ENCODE data around the gene FLNC. TPM values are rescaled to one million over a fixed set of nuclear protein-coding genes. Genes with fewer than 3 reads are reported as not detected.

The FLNC gene
- total and polyA plus RNA-seq, 9 of the 15 experiments (the other 6 are each of a cell fraction or from before 2014, with no cell fraction given) = 0.90 to 155 (median 28.8) TPM

DNA sequence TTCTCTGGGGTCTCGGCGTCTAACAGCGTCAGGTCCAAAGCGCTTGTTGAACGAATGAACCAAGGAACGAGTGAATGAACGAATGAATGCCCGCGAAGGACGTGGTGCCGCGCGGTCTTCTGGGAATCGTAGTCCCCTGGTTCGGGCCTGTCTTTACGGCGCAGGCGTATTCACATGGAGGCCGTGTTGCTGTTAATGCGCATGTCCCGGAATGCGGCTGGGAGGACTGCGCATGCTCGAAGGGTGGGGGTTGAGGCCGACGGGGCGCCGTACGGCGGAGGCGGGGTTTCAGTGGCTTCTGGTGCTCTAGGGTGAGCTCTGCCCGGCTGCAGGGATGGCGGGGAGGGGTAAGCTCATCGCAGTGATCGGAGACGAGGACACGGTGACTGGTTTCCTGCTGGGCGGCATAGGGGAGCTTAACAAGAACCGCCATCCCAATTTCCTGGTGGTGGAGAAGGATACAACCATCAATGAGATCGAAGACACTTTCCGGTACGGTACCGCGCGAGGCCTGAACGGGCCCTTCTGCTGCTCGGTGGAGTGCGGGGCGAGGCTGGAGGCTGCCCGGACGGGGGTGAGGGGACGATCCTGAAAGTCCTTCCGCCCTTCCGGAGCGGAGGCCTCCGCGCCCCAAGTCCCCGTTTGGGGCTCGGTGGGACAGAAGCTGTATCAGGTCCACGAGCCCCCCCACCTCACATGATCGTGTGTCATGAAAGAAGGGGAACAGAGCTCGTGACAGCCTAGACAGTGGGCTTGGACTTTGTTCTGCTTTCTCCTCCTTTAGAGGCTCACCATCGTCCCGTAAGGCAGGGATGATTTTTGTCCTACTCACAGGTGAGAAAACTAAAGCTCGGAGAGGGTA lies 32.6 kb downstream of the FLNC start, which contains the start of gene ATP6V1F (continued):
- TF ChIP-seq, protein P1, sequence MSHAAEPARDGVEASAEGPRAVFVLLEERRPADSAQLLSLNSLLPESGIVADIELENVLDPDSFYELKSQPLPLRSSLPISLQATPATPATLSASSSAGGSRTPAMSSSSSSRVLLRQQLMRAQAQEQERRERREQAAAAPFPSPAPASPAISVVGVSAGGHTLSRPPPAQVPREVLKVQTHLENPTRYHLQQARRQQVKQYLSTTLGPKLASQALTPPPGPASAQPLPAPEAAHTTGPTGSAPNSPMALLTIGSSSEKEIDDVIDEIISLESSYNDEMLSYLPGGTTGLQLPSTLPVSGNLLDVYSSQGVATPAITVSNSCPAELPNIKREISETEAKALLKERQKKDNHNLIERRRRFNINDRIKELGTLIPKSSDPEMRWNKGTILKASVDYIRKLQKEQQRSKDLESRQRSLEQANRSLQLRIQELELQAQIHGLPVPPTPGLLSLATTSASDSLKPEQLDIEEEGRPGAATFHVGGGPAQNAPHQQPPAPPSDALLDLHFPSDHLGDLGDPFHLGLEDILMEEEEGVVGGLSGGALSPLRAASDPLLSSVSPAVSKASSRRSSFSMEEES (CRISPR knock-in tag; IDR thresholded peaks at IDR 0.05) = no peak
- TF ChIP-seq TCF3 (CRISPR knock-in tag; IDR thresholded peaks at IDR 0.05) (no peak; the same call in none of the 2 replicates), HMG20A (CRISPR knock-in tag; conservative IDR thresholded peaks at IDR 0.05) (0 out of 2 replicates have a peak, but pooled peaks have one; percentile 1), SNAPC5 (CRISPR knock-in tag; IDR thresholded peaks at IDR 0.05) (no peak), MEF2D (tag; conservative IDR thresholded peaks at IDR 0.05; ENCODE audit: low read depth) (0 out of 2 replicates have a peak, but pooled peaks have one; percentile 1), FIP1L1 (IDR thresholded peaks at IDR 0.05; ENCODE audit: low read depth, low read length, poor library complexity, severe bottlenecking) (peak; percentile 45), ZNF695 (CRISPR knock-in tag; IDR thresholded peaks at IDR 0.05) (no peak), L3MBTL2 (IDR thresholded peaks at IDR 0.05) (peak; percentile 51; the same call in 1 of the 2 replicates), ELF4 (CRISPR knock-in tag; IDR thresholded peaks at IDR 0.05) (no peak), FOXJ2 (tag; IDR thresholded peaks at IDR 0.05) (no peak), RBM14 (IDR thresholded peaks at IDR 0.05; ENCODE audit: borderline replicate concordance, insufficient read depth, low read depth, low read length) (no peak)
- TF ChIP-seq, protein P2, sequence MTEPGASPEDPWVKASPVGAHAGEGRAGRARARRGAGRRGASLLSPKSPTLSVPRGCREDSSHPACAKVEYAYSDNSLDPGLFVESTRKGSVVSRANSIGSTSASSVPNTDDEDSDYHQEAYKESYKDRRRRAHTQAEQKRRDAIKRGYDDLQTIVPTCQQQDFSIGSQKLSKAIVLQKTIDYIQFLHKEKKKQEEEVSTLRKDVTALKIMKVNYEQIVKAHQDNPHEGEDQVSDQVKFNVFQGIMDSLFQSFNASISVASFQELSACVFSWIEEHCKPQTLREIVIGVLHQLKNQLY (CRISPR knock-in tag; conservative IDR thresholded peaks at IDR 0.05) = 0 out of 4 replicates have a peak, but pooled peaks of 1 of the 2 experiments have one; percentile 49
- TF ChIP-seq, protein P3, sequence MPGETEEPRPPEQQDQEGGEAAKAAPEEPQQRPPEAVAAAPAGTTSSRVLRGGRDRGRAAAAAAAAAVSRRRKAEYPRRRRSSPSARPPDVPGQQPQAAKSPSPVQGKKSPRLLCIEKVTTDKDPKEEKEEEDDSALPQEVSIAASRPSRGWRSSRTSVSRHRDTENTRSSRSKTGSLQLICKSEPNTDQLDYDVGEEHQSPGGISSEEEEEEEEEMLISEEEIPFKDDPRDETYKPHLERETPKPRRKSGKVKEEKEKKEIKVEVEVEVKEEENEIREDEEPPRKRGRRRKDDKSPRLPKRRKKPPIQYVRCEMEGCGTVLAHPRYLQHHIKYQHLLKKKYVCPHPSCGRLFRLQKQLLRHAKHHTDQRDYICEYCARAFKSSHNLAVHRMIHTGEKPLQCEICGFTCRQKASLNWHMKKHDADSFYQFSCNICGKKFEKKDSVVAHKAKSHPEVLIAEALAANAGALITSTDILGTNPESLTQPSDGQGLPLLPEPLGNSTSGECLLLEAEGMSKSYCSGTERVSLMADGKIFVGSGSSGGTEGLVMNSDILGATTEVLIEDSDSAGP (CRISPR knock-in tag; IDR thresholded peaks at IDR 0.05) = 0 out of 2 replicates have a peak, but pooled peaks have one; percentile 66
- TF ChIP-seq, protein P4, sequence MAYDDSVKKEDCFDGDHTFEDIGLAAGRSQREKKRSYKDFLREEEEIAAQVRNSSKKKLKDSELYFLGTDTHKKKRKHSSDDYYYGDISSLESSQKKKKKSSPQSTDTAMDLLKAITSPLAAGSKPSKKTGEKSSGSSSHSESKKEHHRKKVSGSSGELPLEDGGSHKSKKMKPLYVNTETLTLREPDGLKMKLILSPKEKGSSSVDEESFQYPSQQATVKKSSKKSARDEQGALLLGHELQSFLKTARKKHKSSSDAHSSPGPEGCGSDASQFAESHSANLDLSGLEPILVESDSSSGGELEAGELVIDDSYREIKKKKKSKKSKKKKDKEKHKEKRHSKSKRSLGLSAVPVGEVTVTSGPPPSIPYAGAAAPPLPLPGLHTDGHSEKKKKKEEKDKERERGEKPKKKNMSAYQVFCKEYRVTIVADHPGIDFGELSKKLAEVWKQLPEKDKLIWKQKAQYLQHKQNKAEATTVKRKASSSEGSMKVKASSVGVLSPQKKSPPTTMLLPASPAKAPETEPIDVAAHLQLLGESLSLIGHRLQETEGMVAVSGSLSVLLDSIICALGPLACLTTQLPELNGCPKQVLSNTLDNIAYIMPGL (CRISPR knock-in tag; IDR thresholded peaks at IDR 0.05) = peak; percentile 77; the same call in 1 of the 2 replicates
